Neural crest cell (in vitro differentiated cells): ENCODE results near the gene GRAP2. TPM values are rescaled to one million over a fixed set of nuclear protein-coding genes. Genes with fewer than 3 reads are reported as not detected.
"Not testable (repeated sequence)": the region's sequence is repeated elsewhere in the genome, so short reads cannot be mapped to it uniquely, and the experiment has no call there.

ENCODE experiments used
- DNase-seq: peaks from one replicate; pipeline ENCODE4 v3.0.0; 2021; ENCODE audit warnings: low read depth, mixed read lengths, low spot score
- H3K27ac Mint-ChIP-seq: one replicate; pipeline ENCODE4 v1.8.0; 2021; ENCODE audit warnings: mild to moderate bottlenecking, mixed read lengths; ENCODE audit not compliant: unreplicated experiment
- H3K27me3 Mint-ChIP-seq: 2 replicates; pipeline ENCODE4 v1.8.0; 2021; ENCODE audit warnings: low read depth, mild to moderate bottlenecking, mixed read lengths
- H3K36me3 Mint-ChIP-seq: 2 replicates; pipeline ENCODE4 v1.8.0; 2021; ENCODE audit warnings: low read depth, mild to moderate bottlenecking, mixed read lengths
- H3K4me1 Mint-ChIP-seq: 2 replicates; pipeline ENCODE4 v1.8.0; 2021; ENCODE audit warnings: mixed read lengths
- H3K4me3 Mint-ChIP-seq: one replicate; pipeline ENCODE4 v1.8.0; 2021; ENCODE audit warnings: mild to moderate bottlenecking, mixed read lengths
- H3K9me3 Mint-ChIP-seq: 2 replicates; pipeline ENCODE4 v1.8.0; 2021; ENCODE audit warnings: mixed read lengths
- total RNA-seq: library from RNA; stranded (reverse); gene quantifications from 2 replicates; pipeline ENCODE4 v1.2.1, GENCODE V29; 2021
- TF ChIP-seq, protein P1 (sequence below): fragments of 200-600 bp; sonication (generic); conservative IDR thresholded peaks from 2 replicates; pipeline ENCODE4 v1.5.0; 2021; ENCODE audit warnings: antibody characterized with exemption, mild to moderate bottlenecking

The GRAP2 gene
- total RNA-seq, 1 donor from 2014 or later, result 0.12 TPM

GRCh38 chr22:39895682-39896081, 5.2 kb upstream of the GRAP2 start:
- Mint-ChIP-seq H3K9me3 (no peaks in the 10 kb centered on the region), H3K27ac (no peak overlapping the region), H3K27me3 (peaks cover 5% of the 10 kb centered on the region), H3K4me3 (no peak overlapping the region), H3K36me3 (no peaks in the 10 kb centered on the region), H3K4me1 (no peaks in the 10 kb centered on the region)
- TF ChIP-seq, protein P1, sequence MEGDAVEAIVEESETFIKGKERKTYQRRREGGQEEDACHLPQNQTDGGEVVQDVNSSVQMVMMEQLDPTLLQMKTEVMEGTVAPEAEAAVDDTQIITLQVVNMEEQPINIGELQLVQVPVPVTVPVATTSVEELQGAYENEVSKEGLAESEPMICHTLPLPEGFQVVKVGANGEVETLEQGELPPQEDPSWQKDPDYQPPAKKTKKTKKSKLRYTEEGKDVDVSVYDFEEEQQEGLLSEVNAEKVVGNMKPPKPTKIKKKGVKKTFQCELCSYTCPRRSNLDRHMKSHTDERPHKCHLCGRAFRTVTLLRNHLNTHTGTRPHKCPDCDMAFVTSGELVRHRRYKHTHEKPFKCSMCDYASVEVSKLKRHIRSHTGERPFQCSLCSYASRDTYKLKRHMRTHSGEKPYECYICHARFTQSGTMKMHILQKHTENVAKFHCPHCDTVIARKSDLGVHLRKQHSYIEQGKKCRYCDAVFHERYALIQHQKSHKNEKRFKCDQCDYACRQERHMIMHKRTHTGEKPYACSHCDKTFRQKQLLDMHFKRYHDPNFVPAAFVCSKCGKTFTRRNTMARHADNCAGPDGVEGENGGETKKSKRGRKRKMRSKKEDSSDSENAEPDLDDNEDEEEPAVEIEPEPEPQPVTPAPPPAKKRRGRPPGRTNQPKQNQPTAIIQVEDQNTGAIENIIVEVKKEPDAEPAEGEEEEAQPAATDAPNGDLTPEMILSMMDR, result no peak
- DNase-seq, result no peak

- TF ChIP-seq, protein P1, result no peak
- no peak for DNase-seq
- Mint-ChIP-seq H3K27ac (no peak overlapping the region), H3K4me1 (no peaks in the 10 kb centered on the region), H3K36me3 (no peaks in the 10 kb centered on the region), H3K27me3 (peaks cover 12% of the 10 kb centered on the region), H3K9me3 (no peaks in the 10 kb centered on the region), H3K4me3 (no peak overlapping the region)
Observed at GRCh38 chr22:39896313-39896996, 4.4 kb upstream of the GRAP2 start.

- Mint-ChIP-seq H3K36me3 (no peaks in the 10 kb centered on the region), H3K4me3 (no peak overlapping the region), H3K9me3 (no peaks in the 10 kb centered on the region), H3K27me3 (peaks cover 21% of the 10 kb centered on the region), H3K27ac (no peak overlapping the region), H3K4me1 (no peaks in the 10 kb centered on the region)
- TF ChIP-seq, protein P1, result no peak
- no peak for DNase-seq
Observed at GRCh38 chr22:39897841-39898240, 3.0 kb upstream of the GRAP2 start.

- H3K27me3 Mint-ChIP-seq, result peaks cover 21% of the 10 kb centered on the region
- H3K27ac Mint-ChIP-seq, result no peak overlapping the region
- no peak overlapping the region for H3K4me3 Mint-ChIP-seq
- no peaks in the 10 kb centered on the region for H3K4me1 Mint-ChIP-seq
- TF ChIP-seq, protein P1, result no peak
- no peak for DNase-seq
- no peaks in the 10 kb centered on the region for H3K36me3 Mint-ChIP-seq
- H3K9me3 Mint-ChIP-seq, result no peaks in the 10 kb centered on the region
Observed at GRCh38 chr22:39898997-39899396, 1.9 kb upstream of the GRAP2 start.

GRCh38 chr22:39901565-39902146, 772 bp downstream of the GRAP2 start:
- no peak for DNase-seq
- H3K4me3 Mint-ChIP-seq, result no peak overlapping the region
- no peaks in the 10 kb centered on the region for H3K9me3 Mint-ChIP-seq
- no peak overlapping the region for H3K27ac Mint-ChIP-seq
- TF ChIP-seq, protein P1, result no peak
- peaks cover 21% of the 10 kb centered on the region for H3K27me3 Mint-ChIP-seq
- H3K36me3 Mint-ChIP-seq, result no peaks in the 10 kb centered on the region
- H3K4me1 Mint-ChIP-seq, result no peaks in the 10 kb centered on the region

DNA sequence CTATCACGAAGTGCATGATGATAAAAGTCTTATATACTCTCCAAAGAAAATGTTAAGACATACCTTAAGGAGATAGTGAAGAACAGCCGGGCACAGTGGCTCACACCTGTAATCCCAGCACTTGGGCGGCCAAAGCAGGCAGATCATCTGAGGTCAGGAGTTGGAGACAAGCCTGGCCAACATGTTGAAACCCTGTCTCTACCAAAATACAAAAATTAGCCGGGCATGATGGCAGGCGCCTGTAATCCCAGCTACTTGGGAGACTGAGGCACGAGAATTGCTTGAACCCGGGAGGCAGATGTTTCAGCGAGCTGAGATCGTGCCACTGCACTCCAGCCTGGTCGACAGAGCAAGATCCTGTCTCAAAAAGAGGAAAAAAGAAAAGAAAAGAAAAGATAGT, 3.1 kb downstream of the GRAP2 start:
- H3K36me3 Mint-ChIP-seq, H3K4me1 Mint-ChIP-seq, H3K27ac Mint-ChIP-seq, H3K9me3 Mint-ChIP-seq, H3K4me3 Mint-ChIP-seq, DNase-seq: not testable (repeated sequence)
- H3K27me3 Mint-ChIP-seq, result peaks cover 21% of the 10 kb centered on the region
